Trophoblast cell (in vitro differentiated cells and primary cell): ENCODE measurements around the gene ITGB1.

ENCODE experiments used
- DNase-seq, 2 donors: peaks; one replicate each; pipeline ENCODE4 v3.0.0-alpha.2; 2016
- H2AFZ ChIP-seq: 2 replicates; pipeline ENCODE4 v1.6.1; 2013; ENCODE audit warnings: low read length, moderate library complexity, mild to moderate bottlenecking; ENCODE audit not compliant: insufficient read depth, poor library complexity
- H2AK5ac ChIP-seq: 2 replicates; pipeline ENCODE4 v1.6.1; 2013; ENCODE audit warnings: mild to moderate bottlenecking, low read length
- H2BK120ac ChIP-seq: 2 replicates; pipeline ENCODE4 v1.6.1; 2013; ENCODE audit warnings: low read length, mild to moderate bottlenecking, moderate library complexity; ENCODE audit not compliant: insufficient read depth, poor library complexity
- H2BK12ac ChIP-seq: 2 replicates; pipeline ENCODE4 v1.6.1; 2013; ENCODE audit warnings: mild to moderate bottlenecking, low read length, moderate library complexity
- H2BK5ac ChIP-seq: 2 replicates; pipeline ENCODE4 v1.6.1; 2013; ENCODE audit warnings: low read length, low read depth, moderate library complexity, mild to moderate bottlenecking; ENCODE audit not compliant: poor library complexity
- H3K14ac ChIP-seq: 2 replicates; pipeline ENCODE4 v1.6.1; 2013; ENCODE audit warnings: mild to moderate bottlenecking, low read length
- H3K18ac ChIP-seq: 2 replicates; pipeline ENCODE4 v1.6.1; 2013; ENCODE audit warnings: mild to moderate bottlenecking, low read length
- H3K23ac ChIP-seq: 2 replicates; pipeline ENCODE4 v1.6.1; 2013; ENCODE audit warnings: low read length
- H3K27ac ChIP-seq: 2 replicates; pipeline ENCODE4 v1.5.1; 2013; ENCODE audit warnings: low read depth, mild to moderate bottlenecking, inconsistent platforms, low read length, moderate library complexity
- H3K27me3 ChIP-seq: 2 replicates; pipeline ENCODE4 v1.6.1; 2013; ENCODE audit warnings: inconsistent platforms, mild to moderate bottlenecking, low read length, moderate library complexity; ENCODE audit not compliant: insufficient read depth
- H3K36me3 ChIP-seq, 2 experiments: 1 replicate in 1 of 2; 2 replicates in 1 of 2; pipeline ENCODE4 v1.6.1; 2013; ENCODE audit warnings: low read length in 2 of 2, mild to moderate bottlenecking in 2 of 2, moderate library complexity in 1 of 2; ENCODE audit not compliant: insufficient read depth in 2 of 2, control insufficient read depth in 1 of 2
- H3K4ac ChIP-seq: 2 replicates; pipeline ENCODE4 v1.6.1; 2013; ENCODE audit warnings: low read depth, mild to moderate bottlenecking, low read length, moderate library complexity
- H3K4me1 ChIP-seq, 2 experiments: 1 replicate in 1 of 2; 2 replicates in 1 of 2; pipeline ENCODE4 v1.6.1; 2013; ENCODE audit warnings: low read length in 2 of 2, mild to moderate bottlenecking in 2 of 2, moderate library complexity in 1 of 2; ENCODE audit not compliant: insufficient read depth in 2 of 2, control insufficient read depth in 1 of 2
- H3K4me2 ChIP-seq: 2 replicates; pipeline ENCODE4 v1.6.1; 2013; ENCODE audit warnings: inconsistent platforms, mild to moderate bottlenecking, low read length, moderate library complexity
- H3K4me3 ChIP-seq: 2 replicates; pipeline ENCODE4 v1.5.1; 2013; ENCODE audit warnings: mild to moderate bottlenecking, low read depth, low read length, inconsistent platforms
- H3K79me1 ChIP-seq: one replicate; pipeline ENCODE4 v1.6.1; 2013; ENCODE audit warnings: low read length
- H3K79me2 ChIP-seq: 2 replicates; pipeline ENCODE4 v1.6.1; 2013; ENCODE audit warnings: low read length, mild to moderate bottlenecking; ENCODE audit not compliant: control insufficient read depth, insufficient read depth, poor library complexity
- H3K9ac ChIP-seq: 2 replicates; pipeline ENCODE4 v1.6.1; 2013; ENCODE audit warnings: mild to moderate bottlenecking, low read length
- H3K9me3 ChIP-seq: 2 replicates; pipeline ENCODE4 v1.6.1; 2013; ENCODE audit warnings: low read depth, mild to moderate bottlenecking, control low read depth, inconsistent platforms, low read length; ENCODE audit not compliant: insufficient read depth
- H4K12ac ChIP-seq: 2 replicates; pipeline ENCODE4 v1.6.1; 2013; ENCODE audit warnings: low read depth, mild to moderate bottlenecking, low read length, moderate library complexity
- H4K8ac ChIP-seq: 2 replicates; pipeline ENCODE4 v1.6.1; 2013; ENCODE audit warnings: low read depth, mild to moderate bottlenecking, low read length, moderate library complexity
- H4K91ac ChIP-seq: one replicate; pipeline ENCODE4 v1.6.1; 2013; ENCODE audit warnings: low read depth, mild to moderate bottlenecking, low read length, moderate library complexity
- WGBS: extraction: QIAGEN DNeasy Blood & Tissue Kit; methylation state at CpG from one replicate; pipeline ENCODE4 v1.1.7; 2013; ENCODE audit warnings: missing lambda C conversion rate; ENCODE audit not compliant: insufficient read length, insufficient coverage; ENCODE audit errors: extremely low coverage; 5-methylcytosine and 5-hydroxymethylcytosine counted together

ITGB1 gene

GRCh38 chr10:32931593-32931992 is 26.4 kb downstream of the ITGB1 start:
- Histone ChIP-seq H2BK120ac (no peak overlapping the region), H3K18ac (no peak overlapping the region), H2BK5ac (no peak overlapping the region), H3K36me3 (peaks cover 7 to 19% of the 10 kb centered on the region in 2 experiments), H2BK12ac (no peak overlapping the region), H3K23ac (no peak overlapping the region), H4K91ac (no peak overlapping the region), H3K79me1 (no peaks in the 10 kb centered on the region), H3K27ac (no peak overlapping the region), H3K9ac (no peak overlapping the region), H3K14ac (no peak overlapping the region), H3K4me3 (no peak overlapping the region), H2AK5ac (no peak overlapping the region), H3K4ac (no peak overlapping the region), H4K8ac (no peak overlapping the region), H3K27me3 (no peaks in the 10 kb centered on the region), H2AFZ (no peak overlapping the region), H3K79me2 (peaks cover 5% of the 10 kb centered on the region), H3K9me3 (no peaks in the 10 kb centered on the region), H4K12ac (no peak overlapping the region), H3K4me2 (no peak overlapping the region), H3K4me1 (no peaks in the 10 kb centered on the region)
- no CpG with 5 or more reads among the region's 1 CpG for WGBS
- DNase-seq = no peak

DNA sequence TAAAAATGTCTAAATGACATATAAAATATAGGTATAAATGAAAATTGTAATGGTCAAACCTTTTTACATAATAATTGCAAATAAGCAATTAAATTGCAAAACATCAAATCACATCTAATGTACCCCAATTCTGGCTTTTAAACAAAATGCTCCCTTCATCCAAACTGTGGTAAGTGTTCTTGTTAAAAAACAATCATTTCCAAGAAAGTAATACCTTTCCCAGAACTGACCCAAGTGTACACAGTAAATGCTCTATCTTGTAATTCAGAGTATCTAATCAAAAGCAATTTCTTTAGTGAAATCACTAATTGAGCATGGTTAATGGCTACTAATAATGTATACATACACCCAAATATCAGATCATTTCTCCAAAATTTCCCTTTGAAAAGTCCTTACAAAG is 28.0 kb downstream of the ITGB1 start:
- Histone ChIP-seq H3K23ac (no peak overlapping the region), H3K79me2 (peaks cover under 1% of the 10 kb centered on the region), H3K79me1 (no peaks in the 10 kb centered on the region)

DNA sequence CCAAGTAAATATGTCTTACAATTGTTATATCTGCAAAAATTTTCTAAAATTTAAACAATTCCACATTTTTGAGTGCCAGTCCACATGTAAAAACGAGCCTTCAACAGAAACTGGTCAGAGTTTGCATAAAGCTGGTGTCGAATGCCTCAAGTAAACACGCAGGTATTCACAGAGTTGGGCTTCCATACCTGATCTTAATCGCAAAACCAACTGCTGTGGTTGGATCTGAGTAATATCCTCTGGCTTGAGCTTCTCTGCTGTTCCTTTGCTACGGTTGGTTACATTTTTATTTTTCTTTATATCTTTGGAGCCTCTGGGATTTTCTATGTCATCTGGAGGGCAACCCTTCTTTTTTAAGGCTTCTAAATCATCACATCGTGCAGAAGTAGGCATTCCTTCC is 28.4 kb downstream of the ITGB1 start:
- Histone ChIP-seq H2BK120ac (no peak overlapping the region), H2BK12ac (no peak overlapping the region), H3K9ac (no peak overlapping the region), H3K36me3 (peaks cover 12 to 27% of the 10 kb centered on the region in 2 experiments), H3K4ac (peak overlapping the region; percentile 21), H3K79me1 (no peaks in the 10 kb centered on the region), H3K23ac (no peak overlapping the region), H2AFZ (no peak overlapping the region), H3K4me2 (no peak overlapping the region), H4K8ac (no peak overlapping the region), H3K14ac (no peak overlapping the region), H4K91ac (no peak overlapping the region), H3K9me3 (no peaks in the 10 kb centered on the region), H3K27ac (no peak overlapping the region), H3K4me3 (no peak overlapping the region), H3K79me2 (no peaks in the 10 kb centered on the region), H3K27me3 (no peaks in the 10 kb centered on the region), H3K4me1 (no peaks in the 10 kb centered on the region), H2BK5ac (no peak overlapping the region), H2AK5ac (no peak overlapping the region), H3K18ac (no peak overlapping the region), H4K12ac (no peak overlapping the region)
- DNase-seq = peak; percentile 65 to 83
- WGBS = no CpG with 5 or more reads among the region's 6 CpGs

More for the DNA sequence above, 28.0 kb downstream of the ITGB1 start:
- H3K4ac ChIP-seq = no peak overlapping the region
- no peak overlapping the region for H3K9ac ChIP-seq
- no peaks in the 10 kb centered on the region for H3K4me1 ChIP-seq
- no peak for DNase-seq
- H3K18ac ChIP-seq = no peak overlapping the region
- H3K14ac ChIP-seq = no peak overlapping the region
- H2BK5ac ChIP-seq = no peak overlapping the region
- no peaks in the 10 kb centered on the region for H3K9me3 ChIP-seq
- no peak overlapping the region for H4K8ac ChIP-seq
- peaks cover 12 to 28% of the 10 kb centered on the region in 2 experiments for H3K36me3 ChIP-seq
- H4K91ac ChIP-seq = no peak overlapping the region
- no peak overlapping the region for H2BK120ac ChIP-seq
- H2AK5ac ChIP-seq = no peak overlapping the region
- H3K4me2 ChIP-seq = no peak overlapping the region
- no peak overlapping the region for H3K4me3 ChIP-seq
- no peak overlapping the region for H2BK12ac ChIP-seq
- H4K12ac ChIP-seq = no peak overlapping the region
- H3K27ac ChIP-seq = no peak overlapping the region
- no peaks in the 10 kb centered on the region for H3K27me3 ChIP-seq
- no peak overlapping the region for H2AFZ ChIP-seq

DNA sequence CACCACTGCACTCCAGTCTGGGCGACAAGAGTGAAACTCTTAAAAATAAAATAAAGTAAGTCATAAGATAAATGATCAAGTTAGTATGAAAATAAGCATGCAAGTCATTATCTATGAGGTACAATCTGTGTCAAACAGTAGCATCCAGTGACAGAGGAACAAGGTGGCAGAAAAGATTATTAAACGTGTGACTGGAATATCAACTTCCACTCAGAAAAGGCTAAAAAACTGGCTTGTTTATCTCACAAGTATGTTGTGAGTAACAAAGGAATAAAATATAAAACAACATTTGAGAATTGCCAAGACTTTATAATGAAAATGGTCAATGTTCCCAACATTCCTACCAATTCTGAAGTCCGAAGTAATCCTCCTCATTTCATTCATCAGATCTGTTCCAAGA is 30.3 kb downstream of the ITGB1 start:
- H3K14ac ChIP-seq = no peak overlapping the region
- WGBS = no CpG with 5 or more reads among the region's 3 CpGs

More for the DNA sequence above, 30.3 kb downstream of the ITGB1 start:
- H2AFZ ChIP-seq = no peak overlapping the region
- DNase-seq = peak in 1 of 2 donors; percentile 75
- no peak overlapping the region for H4K12ac ChIP-seq
- no peaks in the 10 kb centered on the region for H3K4me1 ChIP-seq
- H3K4ac ChIP-seq = no peak overlapping the region
- peaks cover 16 to 37% of the 10 kb centered on the region in 2 experiments for H3K36me3 ChIP-seq
- H3K79me2 ChIP-seq = no peaks in the 10 kb centered on the region
- no peak overlapping the region for H2BK5ac ChIP-seq
- H3K18ac ChIP-seq = no peak overlapping the region
- no peaks in the 10 kb centered on the region for H3K9me3 ChIP-seq
- H3K4me3 ChIP-seq = no peak overlapping the region
- H3K27me3 ChIP-seq = no peaks in the 10 kb centered on the region
- H3K79me1 ChIP-seq = no peaks in the 10 kb centered on the region
- no peak overlapping the region for H3K27ac ChIP-seq
- H3K9ac ChIP-seq = no peak overlapping the region
- H2BK120ac ChIP-seq = no peak overlapping the region
- no peak overlapping the region for H2BK12ac ChIP-seq
- H3K23ac ChIP-seq = no peak overlapping the region
- no peak overlapping the region for H3K4me2 ChIP-seq
- no peak overlapping the region for H4K8ac ChIP-seq
- no peak overlapping the region for H4K91ac ChIP-seq
- H2AK5ac ChIP-seq = no peak overlapping the region
